GM23338 (cell line): ENCODE results near the gene IPO5. TPM values are rescaled to one million over a fixed set of nuclear protein-coding genes. Genes with fewer than 3 reads are reported as not detected.
A peak's percentile ranks its signal among the peaks of the same experiment; 100 is the strongest.

Source experiments
- ATAC-seq: fragments of 200-7000 bp; cut with Tn5 transposase; 3 replicates; pipeline ENCODE4 v1.9.1; 2020
- DNase-seq: peaks from one replicate; pipeline ENCODE4 v3.0.0-alpha.2; 2015; ENCODE audit warnings: low spot score
- H2AFZ ChIP-seq: fragments of 200-600 bp; sonication (generic); 2 replicates; pipeline ENCODE4 v1.8.0; 2016; ENCODE audit warnings: antibody characterized with exemption, mild to moderate bottlenecking, moderate library complexity
- H3F3A ChIP-seq: fragments of 200-600 bp; sonication (generic); replicated peaks from 2 replicates; pipeline ENCODE4 v1.8.0; 2017; ENCODE audit warnings: antibody characterized with exemption, mixed run types, low read depth
- H3K27ac ChIP-seq: fragments of 200-600 bp; sonication (generic); 2 replicates; pipeline ENCODE4 v1.6.1; 2016; ENCODE audit warnings: low read depth
- H3K27me3 ChIP-seq: fragments of 200-600 bp; sonication (generic); 2 replicates; pipeline ENCODE4 v1.8.0; 2016; ENCODE audit warnings: mild to moderate bottlenecking, mixed run types, moderate library complexity; ENCODE audit not compliant: insufficient read depth
- H3K36me3 ChIP-seq: fragments of 200-600 bp; sonication (generic); 2 replicates; pipeline ENCODE4 v1.8.0; 2016; ENCODE audit warnings: mild to moderate bottlenecking; ENCODE audit not compliant: insufficient read depth
- H3K4me1 ChIP-seq: fragments of 200-600 bp; sonication (generic); 2 replicates; pipeline ENCODE4 v1.8.0; 2016; ENCODE audit warnings: mild to moderate bottlenecking, moderate library complexity; ENCODE audit not compliant: insufficient read depth
- H3K4me2 ChIP-seq: fragments of 200-600 bp; sonication (generic); 2 replicates; pipeline ENCODE4 v1.7.1; 2017; ENCODE audit warnings: mixed run types
- H3K4me3 ChIP-seq: fragments of 200-600 bp; sonication (generic); 2 replicates; pipeline ENCODE4 v1.6.1; 2016; ENCODE audit warnings: mixed run types
- H3K79me2 ChIP-seq: fragments of 200-600 bp; sonication (generic); replicated peaks from 2 replicates; pipeline ENCODE4 v1.8.0; 2017; ENCODE audit warnings: mild to moderate bottlenecking; ENCODE audit not compliant: insufficient read depth
- H3K9me2 ChIP-seq: fragments of 200-600 bp; sonication (generic); 2 replicates; pipeline ENCODE4 v1.8.0; 2017; ENCODE audit not compliant: insufficient read depth
- H4K20me1 ChIP-seq: fragments of 200-600 bp; sonication (generic); replicated peaks from 2 replicates; pipeline ENCODE4 v1.8.0; 2017; ENCODE audit warnings: mild to moderate bottlenecking; ENCODE audit not compliant: insufficient read depth
- H3K27ac Mint-ChIP-seq: 2 replicates; pipeline ENCODE4 v1.8.0; 2020; ENCODE audit warnings: inconsistent platforms, mild to moderate bottlenecking, moderate library complexity, mixed read lengths
- H3K27me3 Mint-ChIP-seq: 3 replicates; pipeline ENCODE4 v1.8.0; 2022; ENCODE audit warnings: low read depth, mild to moderate bottlenecking, moderate library complexity, mixed read lengths, inconsistent platforms; ENCODE audit not compliant: insufficient read depth, poor library complexity
- H3K36me3 Mint-ChIP-seq: 3 replicates; pipeline ENCODE4 v1.8.0; 2021; ENCODE audit warnings: low read depth, mild to moderate bottlenecking, inconsistent platforms, moderate library complexity, mixed read lengths
- H3K4me1 Mint-ChIP-seq: 3 replicates; pipeline ENCODE4 v1.8.0; 2020; ENCODE audit warnings: mild to moderate bottlenecking, inconsistent platforms, mixed read lengths
- H3K4me3 Mint-ChIP-seq: 3 replicates; pipeline ENCODE4 v1.8.0; 2021; ENCODE audit warnings: moderate library complexity, mild to moderate bottlenecking, inconsistent platforms, mixed read lengths
- H3K9me3 Mint-ChIP-seq: 3 replicates; pipeline ENCODE4 v1.8.0; 2020; ENCODE audit warnings: moderate library complexity, mild to moderate bottlenecking, inconsistent platforms, mixed read lengths
- CREB1 ChIP-seq: fragments of 250-450 bp; sonication (Bioruptor Pico); IDR thresholded peaks from 2 replicates; pipeline ENCODE4 v1.5.0; 2020; ENCODE audit warnings: low read depth, mild to moderate bottlenecking, moderate library complexity
- ETS1 ChIP-seq: IDR thresholded peaks from 2 replicates; pipeline ENCODE4 v1.6.1; 2016; ENCODE audit warnings: antibody characterized with exemption
- EZH2 ChIP-seq: fragments of 200-600 bp; sonication (generic); IDR thresholded peaks from one replicate; pipeline ENCODE4 v1.8.0; 2017; ENCODE audit warnings: antibody characterized with exemption, mild to moderate bottlenecking, low read depth; ENCODE audit not compliant: unreplicated experiment
- EZH2phosphoT487 ChIP-seq: fragments of 200-600 bp; sonication (generic); IDR thresholded peaks from one replicate; pipeline ENCODE4 v1.8.1; 2018; ENCODE audit warnings: antibody characterized with exemption; ENCODE audit not compliant: unreplicated experiment
- JUNB ChIP-seq: IDR thresholded peaks from one replicate; pipeline ENCODE4 v1.6.1; 2016; ENCODE audit warnings: antibody characterized with exemption; ENCODE audit not compliant: unreplicated experiment
- NANOG ChIP-seq: IDR thresholded peaks from 2 replicates; pipeline ENCODE4 v1.6.1; 2016; ENCODE audit warnings: antibody characterized with exemption, borderline replicate concordance
- POLR2AphosphoS5 ChIP-seq: IDR thresholded peaks from 2 replicates; pipeline ENCODE4 v1.6.1; 2016; ENCODE audit warnings: antibody characterized with exemption, low read depth
- ZNF114 ChIP-seq: fragments of 250-450 bp; sonication (Bioruptor Pico); IDR thresholded peaks from 2 replicates; pipeline ENCODE4 v1.5.0; 2020; ENCODE audit warnings: mild to moderate bottlenecking, moderate library complexity
- polyA plus RNA-seq: library from polyadenylated mRNA; unstranded; fragments of >200 nt; fragmentation: Nextera tagmentation; extraction: Ambion mirVana; gene quantifications from 2 replicates; pipeline ENCODE4 v1.2.1, GENCODE V29; 2016
- total RNA-seq: library from RNA; depleted of rRNA; stranded (reverse); fragments of >200 nt; shearing (Covaris generic); gene quantifications from 2 replicates; pipeline ENCODE4 v1.2.3, GENCODE V29; 2014
- TF ChIP-seq, protein P1 (sequence below): fragments of 250-450 bp; sonication (Bioruptor Pico); IDR thresholded peaks from 2 replicates; pipeline ENCODE4 v1.5.0; 2020; ENCODE audit warnings: mild to moderate bottlenecking, moderate library complexity

IPO5 gene
- total and polyA plus RNA-seq, 2 experiments from 2014 or later: 124 to 353 TPM

GRCh38 chr13:97979051-97979450 lies 25.6 kb downstream of the IPO5 start:
- ATAC-seq: no peak
- H2AFZ ChIP-seq: no peak overlapping the region
- H3K36me3 Mint-ChIP-seq: peaks cover 43% of the 10 kb centered on the region
- H3K4me3 Mint-ChIP-seq: peak overlapping the region; percentile 97
- peaks cover 6% of the 10 kb centered on the region; the same call in 1 of the 2 replicates for H3K36me3 ChIP-seq
- H3K27me3 Mint-ChIP-seq: peaks cover 2% of the 10 kb centered on the region
- peak overlapping the region; percentile 67 for H3K27ac Mint-ChIP-seq
- no peaks in the 10 kb centered on the region for H3K9me3 Mint-ChIP-seq
- H3K9me2 ChIP-seq: no peaks in the 10 kb centered on the region
- H3K4me3 ChIP-seq: peak overlapping the region; percentile 85
- H3K79me2 ChIP-seq: peaks cover 71% of the 10 kb centered on the region
- H3K4me1 ChIP-seq: peaks cover 3% of the 10 kb centered on the region; the same call in 1 of the 2 replicates
- 0 out of 2 replicates have a peak, but pooled peaks cover 3% of the 10 kb centered on the region for H3F3A ChIP-seq
- H3K4me1 Mint-ChIP-seq: peaks cover 27% of the 10 kb centered on the region
- TF ChIP-seq ETS1 (no peak), EZH2 (no peak), JUNB (no peak), ZNF114 (CRISPR knock-in tag) (no peak), NANOG (no peak), CREB1 (CRISPR knock-in tag) (no peak), EZH2phosphoT487 (no peak), POLR2AphosphoS5 (no peak)
- TF ChIP-seq, protein P1, sequence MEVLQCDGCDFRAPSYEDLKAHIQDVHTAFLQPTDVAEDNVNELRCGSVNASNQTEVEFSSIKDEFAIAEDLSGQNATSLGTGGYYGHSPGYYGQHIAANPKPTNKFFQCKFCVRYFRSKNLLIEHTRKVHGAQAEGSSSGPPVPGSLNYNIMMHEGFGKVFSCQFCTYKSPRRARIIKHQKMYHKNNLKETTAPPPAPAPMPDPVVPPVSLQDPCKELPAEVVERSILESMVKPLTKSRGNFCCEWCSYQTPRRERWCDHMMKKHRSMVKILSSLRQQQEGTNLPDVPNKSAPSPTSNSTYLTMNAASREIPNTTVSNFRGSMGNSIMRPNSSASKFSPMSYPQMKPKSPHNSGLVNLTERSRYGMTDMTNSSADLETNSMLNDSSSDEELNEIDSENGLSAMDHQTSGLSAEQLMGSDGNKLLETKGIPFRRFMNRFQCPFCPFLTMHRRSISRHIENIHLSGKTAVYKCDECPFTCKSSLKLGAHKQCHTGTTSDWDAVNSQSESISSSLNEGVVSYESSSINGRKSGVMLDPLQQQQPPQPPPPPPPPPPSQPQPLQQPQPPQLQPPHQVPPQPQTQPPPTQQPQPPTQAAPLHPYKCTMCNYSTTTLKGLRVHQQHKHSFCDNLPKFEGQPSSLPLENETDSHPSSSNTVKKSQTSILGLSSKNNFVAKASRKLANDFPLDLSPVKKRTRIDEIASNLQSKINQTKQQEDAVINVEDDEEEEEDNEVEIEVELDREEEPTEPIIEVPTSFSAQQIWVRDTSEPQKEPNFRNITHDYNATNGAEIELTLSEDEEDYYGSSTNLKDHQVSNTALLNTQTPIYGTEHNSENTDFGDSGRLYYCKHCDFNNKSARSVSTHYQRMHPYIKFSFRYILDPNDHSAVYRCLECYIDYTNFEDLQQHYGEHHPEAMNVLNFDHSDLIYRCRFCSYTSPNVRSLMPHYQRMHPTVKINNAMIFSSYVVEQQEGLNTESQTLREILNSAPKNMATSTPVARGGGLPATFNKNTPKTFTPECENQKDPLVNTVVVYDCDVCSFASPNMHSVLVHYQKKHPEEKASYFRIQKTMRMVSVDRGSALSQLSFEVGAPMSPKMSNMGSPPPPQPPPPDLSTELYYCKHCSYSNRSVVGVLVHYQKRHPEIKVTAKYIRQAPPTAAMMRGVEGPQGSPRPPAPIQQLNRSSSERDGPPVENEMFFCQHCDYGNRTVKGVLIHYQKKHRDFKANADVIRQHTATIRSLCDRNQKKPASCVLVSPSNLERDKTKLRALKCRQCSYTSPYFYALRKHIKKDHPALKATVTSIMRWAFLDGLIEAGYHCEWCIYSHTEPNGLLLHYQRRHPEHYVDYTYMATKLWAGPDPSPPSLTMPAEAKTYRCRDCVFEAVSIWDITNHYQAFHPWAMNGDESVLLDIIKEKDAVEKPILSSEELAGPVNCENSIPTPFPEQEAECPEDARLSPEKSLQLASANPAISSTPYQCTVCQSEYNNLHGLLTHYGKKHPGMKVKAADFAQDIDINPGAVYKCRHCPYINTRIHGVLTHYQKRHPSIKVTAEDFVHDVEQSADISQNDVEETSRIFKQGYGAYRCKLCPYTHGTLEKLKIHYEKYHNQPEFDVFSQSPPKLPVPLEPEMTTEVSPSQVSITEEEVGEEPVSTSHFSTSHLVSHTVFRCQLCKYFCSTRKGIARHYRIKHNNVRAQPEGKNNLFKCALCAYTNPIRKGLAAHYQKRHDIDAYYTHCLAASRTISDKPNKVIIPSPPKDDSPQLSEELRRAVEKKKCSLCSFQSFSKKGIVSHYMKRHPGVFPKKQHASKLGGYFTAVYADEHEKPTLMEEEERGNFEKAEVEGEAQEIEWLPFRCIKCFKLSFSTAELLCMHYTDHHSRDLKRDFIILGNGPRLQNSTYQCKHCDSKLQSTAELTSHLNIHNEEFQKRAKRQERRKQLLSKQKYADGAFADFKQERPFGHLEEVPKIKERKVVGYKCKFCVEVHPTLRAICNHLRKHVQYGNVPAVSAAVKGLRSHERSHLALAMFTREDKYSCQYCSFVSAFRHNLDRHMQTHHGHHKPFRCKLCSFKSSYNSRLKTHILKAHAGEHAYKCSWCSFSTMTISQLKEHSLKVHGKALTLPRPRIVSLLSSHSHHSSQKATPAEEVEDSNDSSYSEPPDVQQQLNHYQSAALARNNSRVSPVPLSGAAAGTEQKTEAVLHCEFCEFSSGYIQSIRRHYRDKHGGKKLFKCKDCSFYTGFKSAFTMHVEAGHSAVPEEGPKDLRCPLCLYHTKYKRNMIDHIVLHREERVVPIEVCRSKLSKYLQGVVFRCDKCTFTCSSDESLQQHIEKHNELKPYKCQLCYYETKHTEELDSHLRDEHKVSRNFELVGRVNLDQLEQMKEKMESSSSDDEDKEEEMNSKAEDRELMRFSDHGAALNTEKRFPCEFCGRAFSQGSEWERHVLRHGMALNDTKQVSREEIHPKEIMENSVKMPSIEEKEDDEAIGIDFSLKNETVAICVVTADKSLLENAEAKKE (CRISPR knock-in tag): no peak
- no peaks in the 10 kb centered on the region for H3K27me3 ChIP-seq
- DNase-seq: no peak
- no peak overlapping the region for H3K27ac ChIP-seq
- peaks cover 22% of the 10 kb centered on the region for H4K20me1 ChIP-seq
- peak overlapping the region; percentile 97 for H3K4me2 ChIP-seq
